ENCODE measurements around the gene MERTK.

GRCh38 chr2:111897630-111897923, 830 bp upstream of the MERTK start:
- no peak for TF ChIP-seq CTCF (IDR thresholded peaks at IDR 0.05)
- no peak for TF ChIP-seq POLR2AphosphoS5 (IDR thresholded peaks at IDR 0.05; ENCODE audit: low read depth, low read length)
